ENCODE data around the gene SRGAP2B.
"Not testable (repeated sequence)": the region's sequence is repeated elsewhere in the genome, so short reads cannot be mapped to it uniquely, and the experiment has no call there.

Gene SRGAP2B

GRCh38 chr1:144995833-144996410 lies 99.2 kb downstream of the SRGAP2B start:
- not testable (repeated sequence) for DNase-seq

- not testable (repeated sequence) for DNase-seq
These were observed 102.2 kb downstream of the SRGAP2B start for GRCh38 chr1:144992915-144993314.

GRCh38 chr1:144990611-144991010 lies 104.5 kb downstream of the SRGAP2B start:
- DNase-seq, result not testable (repeated sequence)

- not testable (repeated sequence) for DNase-seq
These were observed 108.0 kb downstream of the SRGAP2B start for GRCh38 chr1:144987131-144987530.

- not testable (repeated sequence) for DNase-seq
These were observed 108.8 kb downstream of the SRGAP2B start for GRCh38 chr1:144986171-144986860.

- not testable (repeated sequence) for DNase-seq
These were observed 109.5 kb downstream of the SRGAP2B start for GRCh38 chr1:144985550-144986170.

- DNase-seq, result not testable (repeated sequence)
These were observed 112.2 kb downstream of the SRGAP2B start for GRCh38 chr1:144982802-144983525.

GRCh38 chr1:144981157-144981556 lies 114.0 kb downstream of the SRGAP2B start:
- not testable (repeated sequence) for DNase-seq

- DNase-seq, result not testable (repeated sequence)
These were observed 115.0 kb downstream of the SRGAP2B start for GRCh38 chr1:144979960-144980595.

GRCh38 chr1:144977856-144978255 lies 117.3 kb downstream of the SRGAP2B start:
- not testable (repeated sequence) for DNase-seq

- not testable (repeated sequence) for DNase-seq
These were observed 123.2 kb downstream of the SRGAP2B start for GRCh38 chr1:144971936-144972335.

- not testable (repeated sequence) for DNase-seq
These were observed 128.6 kb downstream of the SRGAP2B start for GRCh38 chr1:144966488-144966887.

- not testable (repeated sequence) for DNase-seq
These were observed 130.4 kb downstream of the SRGAP2B start for GRCh38 chr1:144964765-144965164.

GRCh38 chr1:144964186-144964585 lies 130.9 kb downstream of the SRGAP2B start:
- not testable (repeated sequence) for DNase-seq

GRCh38 chr1:144963571-144963970 lies 131.6 kb downstream of the SRGAP2B start:
- DNase-seq, result not testable (repeated sequence)

GRCh38 chr1:144961604-144962583 lies 133.2 kb downstream of the SRGAP2B start:
- not testable (repeated sequence) for DNase-seq

- DNase-seq, result not testable (repeated sequence)
These were observed 134.1 kb downstream of the SRGAP2B start for GRCh38 chr1:144960929-144961488.

GRCh38 chr1:144948390-144948789 lies 146.7 kb downstream of the SRGAP2B start:
- not testable (repeated sequence) for DNase-seq

GRCh38 chr1:144947495-144947894 lies 147.6 kb downstream of the SRGAP2B start:
- not testable (repeated sequence) for DNase-seq

GRCh38 chr1:144946525-144947480 lies 148.3 kb downstream of the SRGAP2B start:
- not testable (repeated sequence) for DNase-seq

Measured in Kasumi-1 (cell line).